Measurements from ENCODE around the gene IGSF11. TPM values are rescaled to one million over a fixed set of nuclear protein-coding genes. Genes with fewer than 3 reads are reported as not detected.

The IGSF11 gene
- total RNA-seq, 1 donor from 2014 or later, result 2.7 TPM

DNA sequence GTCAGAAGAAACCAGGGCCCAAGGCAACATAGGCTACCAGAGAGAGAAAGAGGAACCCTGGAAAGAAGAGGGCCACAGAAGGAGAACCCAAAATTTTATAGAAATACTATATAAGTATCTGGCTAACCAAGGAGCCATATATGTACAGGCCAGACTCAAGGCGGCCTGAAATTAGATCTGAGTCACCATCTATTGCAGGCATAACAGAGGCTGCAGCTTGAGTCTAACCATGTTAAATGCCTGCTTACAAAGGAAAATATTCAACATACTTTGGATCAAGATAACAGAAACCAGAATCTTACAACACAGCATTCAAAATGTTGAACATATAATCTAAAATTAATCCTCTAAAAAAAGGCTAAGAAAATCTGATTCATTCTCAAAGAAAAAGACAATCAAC, 23.1 kb downstream of the IGSF11 start:
- Histone ChIP-seq H3K4me3 (no peak overlapping the region), H3K4me2 (no peak overlapping the region), H3K4me1 (peaks cover 8% of the 10 kb centered on the region), H3K36me3 (no peaks in the 10 kb centered on the region), H3F3A (ENCODE audit: low read depth) (no peaks in the 10 kb centered on the region), H3K27ac (no peak overlapping the region), H3K9ac (no peak overlapping the region), H4K20me1 (ENCODE audit: low read depth) (no peaks in the 10 kb centered on the region), H3K27me3 (no peaks in the 10 kb centered on the region), H2AFZ (replicated peaks) (no peak overlapping the region), H3K79me2 (ENCODE audit: low read depth) (no peaks in the 10 kb centered on the region), H3K9me3 (ENCODE audit: low read depth) (peaks cover 4% of the 10 kb centered on the region)
- H3K9me3 Mint-ChIP-seq, result peaks cover 4% of the 10 kb centered on the region
- peaks cover 2% of the 10 kb centered on the region for H3K27me3 Mint-ChIP-seq (ENCODE audit: insufficient read depth, low read depth)
- H3K4me1 Mint-ChIP-seq, result peaks cover 3% of the 10 kb centered on the region
- no peak overlapping the region for H3K4me3 Mint-ChIP-seq
- H3K36me3 Mint-ChIP-seq, result peaks cover 2% of the 10 kb centered on the region
- no peak for DNase-seq (ENCODE audit: low spot score)
- no peak for TF ChIP-seq EZH2 (IDR thresholded peaks at IDR 0.05)
- no peak for TF ChIP-seq EZH2phosphoT487 (IDR thresholded peaks at IDR 0.05)
- TF ChIP-seq, protein P1, sequence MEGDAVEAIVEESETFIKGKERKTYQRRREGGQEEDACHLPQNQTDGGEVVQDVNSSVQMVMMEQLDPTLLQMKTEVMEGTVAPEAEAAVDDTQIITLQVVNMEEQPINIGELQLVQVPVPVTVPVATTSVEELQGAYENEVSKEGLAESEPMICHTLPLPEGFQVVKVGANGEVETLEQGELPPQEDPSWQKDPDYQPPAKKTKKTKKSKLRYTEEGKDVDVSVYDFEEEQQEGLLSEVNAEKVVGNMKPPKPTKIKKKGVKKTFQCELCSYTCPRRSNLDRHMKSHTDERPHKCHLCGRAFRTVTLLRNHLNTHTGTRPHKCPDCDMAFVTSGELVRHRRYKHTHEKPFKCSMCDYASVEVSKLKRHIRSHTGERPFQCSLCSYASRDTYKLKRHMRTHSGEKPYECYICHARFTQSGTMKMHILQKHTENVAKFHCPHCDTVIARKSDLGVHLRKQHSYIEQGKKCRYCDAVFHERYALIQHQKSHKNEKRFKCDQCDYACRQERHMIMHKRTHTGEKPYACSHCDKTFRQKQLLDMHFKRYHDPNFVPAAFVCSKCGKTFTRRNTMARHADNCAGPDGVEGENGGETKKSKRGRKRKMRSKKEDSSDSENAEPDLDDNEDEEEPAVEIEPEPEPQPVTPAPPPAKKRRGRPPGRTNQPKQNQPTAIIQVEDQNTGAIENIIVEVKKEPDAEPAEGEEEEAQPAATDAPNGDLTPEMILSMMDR (IDR thresholded peaks at IDR 0.05), result no peak
- H3K27ac Mint-ChIP-seq, result no peak overlapping the region

DNA sequence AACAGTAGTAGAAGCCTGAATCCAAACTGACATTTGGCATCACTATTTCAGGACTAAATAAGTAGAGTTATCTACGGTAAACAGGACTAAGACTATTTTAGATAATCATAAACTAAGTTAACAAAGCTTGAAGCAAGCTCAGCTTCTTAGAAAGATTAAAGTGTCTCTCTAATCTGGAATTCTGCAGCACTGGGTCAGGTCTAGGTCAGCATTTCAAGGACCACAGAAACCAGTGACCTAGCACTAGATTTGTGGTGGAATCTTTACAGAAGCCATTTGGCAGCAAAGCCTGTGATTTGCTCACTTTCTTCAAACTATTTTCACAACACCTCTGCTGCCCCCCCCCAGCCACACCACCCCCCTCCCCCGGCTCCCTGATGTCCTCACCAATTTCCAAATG, 37.5 kb downstream of the IGSF11 start:
- no peaks in the 10 kb centered on the region for H3K27me3 ChIP-seq
- H3K79me2 ChIP-seq (ENCODE audit: low read depth), result no peaks in the 10 kb centered on the region
- TF ChIP-seq EZH2phosphoT487 (IDR thresholded peaks at IDR 0.05) (no peak), EZH2 (IDR thresholded peaks at IDR 0.05) (no peak)
- TF ChIP-seq, protein P1 (IDR thresholded peaks at IDR 0.05), result no peak
- Mint-ChIP-seq H3K4me3 (no peak overlapping the region), H3K27me3 (ENCODE audit: insufficient read depth, low read depth) (no peaks in the 10 kb centered on the region), H3K4me1 (peaks cover 2% of the 10 kb centered on the region), H3K36me3 (no peaks in the 10 kb centered on the region), H3K9me3 (no peaks in the 10 kb centered on the region), H3K27ac (no peak overlapping the region)
- H3K36me3 ChIP-seq, result no peaks in the 10 kb centered on the region
- H3K9me3 ChIP-seq (ENCODE audit: low read depth), result no peaks in the 10 kb centered on the region
- no peak overlapping the region for H2AFZ ChIP-seq (replicated peaks)
- no peaks in the 10 kb centered on the region for H3F3A ChIP-seq (ENCODE audit: low read depth)
- no peak overlapping the region for H3K27ac ChIP-seq
- no peak overlapping the region for H3K4me3 ChIP-seq
- DNase-seq (ENCODE audit: low spot score), result no peak
- no peaks in the 10 kb centered on the region for H4K20me1 ChIP-seq (ENCODE audit: low read depth)
- H3K9ac ChIP-seq, result no peak overlapping the region
- peaks cover 5% of the 10 kb centered on the region for H3K4me1 ChIP-seq
- no peak overlapping the region for H3K4me2 ChIP-seq

DNA sequence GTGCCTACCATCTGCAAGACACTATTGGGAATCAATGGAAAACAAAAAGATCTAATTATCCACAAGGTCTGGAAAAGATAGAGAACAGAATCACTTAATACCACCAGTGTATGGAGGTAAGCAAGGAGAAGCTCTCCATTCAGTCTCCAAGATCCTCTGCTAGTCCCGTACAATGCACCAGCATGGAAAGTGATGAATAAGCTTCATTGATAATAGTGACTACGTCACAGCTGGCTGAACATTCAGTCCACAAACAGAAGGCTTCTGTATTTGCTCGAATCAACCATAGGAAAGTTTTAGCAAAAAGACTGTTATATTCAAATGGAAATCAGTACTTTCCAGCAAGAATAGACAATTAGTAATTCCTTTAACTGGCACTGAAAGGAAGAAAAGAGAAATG, 42.9 kb downstream of the IGSF11 start:
- no peaks in the 10 kb centered on the region for H3K36me3 Mint-ChIP-seq
- peak; percentile 56 for DNase-seq (ENCODE audit: low spot score)

More for the DNA sequence above, 42.9 kb downstream of the IGSF11 start:
- Histone ChIP-seq H3K9ac (no peak overlapping the region), H3K27ac (peak overlapping the region; percentile 22), H3K27me3 (no peaks in the 10 kb centered on the region), H3K9me3 (ENCODE audit: low read depth) (no peaks in the 10 kb centered on the region), H3F3A (ENCODE audit: low read depth) (no peaks in the 10 kb centered on the region), H3K4me2 (peak overlapping the region; percentile 23), H3K4me1 (peaks cover 31% of the 10 kb centered on the region), H3K36me3 (no peaks in the 10 kb centered on the region), H4K20me1 (ENCODE audit: low read depth) (no peaks in the 10 kb centered on the region), H2AFZ (replicated peaks) (no peak overlapping the region), H3K79me2 (ENCODE audit: low read depth) (no peaks in the 10 kb centered on the region), H3K4me3 (no peak overlapping the region)
- H3K27me3 Mint-ChIP-seq (ENCODE audit: insufficient read depth, low read depth), result no peaks in the 10 kb centered on the region
- TF ChIP-seq EZH2phosphoT487 (IDR thresholded peaks at IDR 0.05), result no peak
- TF ChIP-seq, protein P1 (IDR thresholded peaks at IDR 0.05), result no peak
- no peak for TF ChIP-seq EZH2 (IDR thresholded peaks at IDR 0.05)
- H3K4me1 Mint-ChIP-seq, result peaks cover 13% of the 10 kb centered on the region
- H3K27ac Mint-ChIP-seq, result no peak overlapping the region
- no peak overlapping the region for H3K4me3 Mint-ChIP-seq
- H3K9me3 Mint-ChIP-seq, result no peaks in the 10 kb centered on the region
